WTC11 (cell line): ENCODE results near the gene FAM25A. TPM values are rescaled to one million over a fixed set of nuclear protein-coding genes. Genes with fewer than 3 reads are reported as not detected.

Experiments used
- ATAC-seq: fragments of 200-7000 bp; cut with Tn5 transposase; 2 replicates; pipeline ENCODE4 v1.10.0; 2021; ENCODE audit warnings: mild to moderate bottlenecking, moderate library complexity
- CTCF ChIA-PET: fragments of 300-600 bp; sonication (Branson Sonifier 250); formaldehyde crosslinking; loops from one replicate; lab custom pipeline; 2021; ENCODE audit warnings: antibody characterized with exemption; lab: Charles Lee
- POLR2A ChIA-PET: fragments of 350-600 bp; sonication (Branson Sonifier 250); formaldehyde crosslinking; loops from one replicate; lab custom pipeline; 2021; ENCODE audit warnings: antibody characterized with exemption; lab: Charles Lee
- DNase-seq: peaks from one replicate; pipeline ENCODE4 v3.0.0; 2021; ENCODE audit warnings: low spot score
- H3K27ac Mint-ChIP-seq: 2 replicates; pipeline ENCODE4 v1.8.0; 2021; ENCODE audit warnings: mixed read lengths
- H3K27me3 Mint-ChIP-seq: 2 replicates; pipeline ENCODE4 v1.8.0; 2021; ENCODE audit warnings: low read depth, mild to moderate bottlenecking, moderate library complexity, mixed read lengths
- H3K36me3 Mint-ChIP-seq: 2 replicates; pipeline ENCODE4 v1.8.0; 2021; ENCODE audit warnings: mixed read lengths
- H3K4me1 Mint-ChIP-seq: 2 replicates; pipeline ENCODE4 v1.8.0; 2022; ENCODE audit warnings: mixed read lengths
- H3K4me3 Mint-ChIP-seq: 2 replicates; pipeline ENCODE4 v1.8.0; 2021; ENCODE audit warnings: mild to moderate bottlenecking, moderate library complexity, mixed read lengths
- H3K9me3 Mint-ChIP-seq: 2 replicates; pipeline ENCODE4 v1.8.0; 2021; ENCODE audit warnings: mixed read lengths
- AFF4 ChIP-seq: sonication (generic); formaldehyde crosslinking; IDR thresholded peaks from 2 replicates; pipeline ENCODE4 v1.8.1; 2023; ENCODE audit warnings: mild to moderate bottlenecking, missing genetic modification reagents, borderline replicate concordance
- ATF6 ChIP-seq: sonication (generic); formaldehyde crosslinking; IDR thresholded peaks from 2 replicates; pipeline ENCODE4 v1.8.1; 2023; ENCODE audit warnings: mild to moderate bottlenecking, missing genetic modification reagents
- EMX1 ChIP-seq: fragments of 250-450 bp; sonication (Bioruptor Pico); IDR thresholded peaks from 2 replicates; pipeline ENCODE4 v1.8.0; 2021; ENCODE audit warnings: mild to moderate bottlenecking
- FOXJ3 ChIP-seq: sonication (generic); formaldehyde crosslinking; IDR thresholded peaks from 2 replicates; pipeline ENCODE4 v1.9.0; 2021; ENCODE audit warnings: missing genetic modification reagents, mild to moderate bottlenecking, borderline replicate concordance
- FOXP1 ChIP-seq: sonication (generic); formaldehyde crosslinking; IDR thresholded peaks from 2 replicates; pipeline ENCODE4 v1.8.0; 2022; ENCODE audit warnings: missing genetic modification reagents, mild to moderate bottlenecking, moderate library complexity, borderline replicate concordance
- MLX ChIP-seq: sonication (generic); formaldehyde crosslinking; IDR thresholded peaks from 2 replicates; pipeline ENCODE4 v1.8.1; 2023; ENCODE audit warnings: mild to moderate bottlenecking, missing genetic modification reagents, moderate library complexity
- SMAD3 ChIP-seq: sonication (generic); formaldehyde crosslinking; IDR thresholded peaks from 2 replicates; pipeline ENCODE4 v1.8.0; 2022; ENCODE audit warnings: missing genetic modification reagents, mild to moderate bottlenecking, borderline replicate concordance
- SOX15 ChIP-seq: fragments of 250-450 bp; sonication (Bioruptor Pico); IDR thresholded peaks from 2 replicates; pipeline ENCODE4 v1.9.0; 2021; ENCODE audit warnings: mild to moderate bottlenecking
- TEAD1 ChIP-seq: sonication (generic); formaldehyde crosslinking; IDR thresholded peaks from 2 replicates; pipeline ENCODE4 v1.8.0; 2022; ENCODE audit warnings: mild to moderate bottlenecking, missing genetic modification reagents
- ZBTB43 ChIP-seq: sonication (generic); formaldehyde crosslinking; IDR thresholded peaks from 2 replicates; pipeline ENCODE4 v1.8.1; 2023; ENCODE audit warnings: mild to moderate bottlenecking, missing genetic modification reagents
- total RNA-seq: library from RNA; stranded (reverse); gene quantifications from 3 replicates; pipeline ENCODE4 v1.2.3, GENCODE V29; 2021
- TF ChIP-seq, protein P1 (sequence below): fragments of 200-600 bp; IDR thresholded peaks from 2 replicates; pipeline ENCODE4 v1.8.0; 2022; ENCODE audit warnings: antibody characterized with exemption
- TF ChIP-seq, protein P2 (sequence below): sonication (generic); formaldehyde crosslinking; conservative IDR thresholded peaks from 2 replicates; pipeline ENCODE4 v1.8.1; 2023; ENCODE audit warnings: mild to moderate bottlenecking, low read depth, missing genetic modification reagents, moderate library complexity
- TF ChIP-seq, protein P3 (sequence below): fragments of 250-450 bp; sonication (Bioruptor Pico); conservative IDR thresholded peaks from 2 replicates; pipeline ENCODE4 v1.9.0; 2021; ENCODE audit warnings: mild to moderate bottlenecking
- TF ChIP-seq, protein P4 (sequence below): sonication (generic); formaldehyde crosslinking; IDR thresholded peaks from 2 replicates; pipeline ENCODE4 v1.8.1; 2022; ENCODE audit warnings: mild to moderate bottlenecking, missing genetic modification reagents, moderate library complexity, borderline replicate concordance

The FAM25A gene
- total RNA-seq, 1 experiment from 2014 or later = not detected

DNA sequence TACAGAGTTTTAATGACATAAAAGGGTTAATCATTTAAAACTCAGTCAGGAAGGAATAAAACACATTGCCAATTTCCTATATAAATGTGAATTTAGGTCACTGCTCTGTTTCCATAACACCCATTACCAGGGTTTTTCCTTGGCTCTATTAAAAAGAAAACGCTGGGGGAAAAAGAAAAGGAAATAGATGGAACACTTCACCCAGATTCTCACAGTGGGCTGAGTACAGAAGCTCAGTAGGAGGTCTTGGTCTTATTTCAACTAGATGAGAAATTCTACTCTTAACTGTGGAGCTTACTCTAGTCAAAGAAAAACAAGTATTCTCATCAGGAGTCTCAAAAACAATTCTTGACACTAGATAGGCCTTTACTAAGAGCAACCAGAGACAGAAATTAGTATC is 38.1 kb downstream of the FAM25A start (continued):
- TF ChIP-seq ATF6 (CRISPR knock-in tag) (no peak), EMX1 (CRISPR knock-in tag) (no peak)
- TF ChIP-seq, protein P1, sequence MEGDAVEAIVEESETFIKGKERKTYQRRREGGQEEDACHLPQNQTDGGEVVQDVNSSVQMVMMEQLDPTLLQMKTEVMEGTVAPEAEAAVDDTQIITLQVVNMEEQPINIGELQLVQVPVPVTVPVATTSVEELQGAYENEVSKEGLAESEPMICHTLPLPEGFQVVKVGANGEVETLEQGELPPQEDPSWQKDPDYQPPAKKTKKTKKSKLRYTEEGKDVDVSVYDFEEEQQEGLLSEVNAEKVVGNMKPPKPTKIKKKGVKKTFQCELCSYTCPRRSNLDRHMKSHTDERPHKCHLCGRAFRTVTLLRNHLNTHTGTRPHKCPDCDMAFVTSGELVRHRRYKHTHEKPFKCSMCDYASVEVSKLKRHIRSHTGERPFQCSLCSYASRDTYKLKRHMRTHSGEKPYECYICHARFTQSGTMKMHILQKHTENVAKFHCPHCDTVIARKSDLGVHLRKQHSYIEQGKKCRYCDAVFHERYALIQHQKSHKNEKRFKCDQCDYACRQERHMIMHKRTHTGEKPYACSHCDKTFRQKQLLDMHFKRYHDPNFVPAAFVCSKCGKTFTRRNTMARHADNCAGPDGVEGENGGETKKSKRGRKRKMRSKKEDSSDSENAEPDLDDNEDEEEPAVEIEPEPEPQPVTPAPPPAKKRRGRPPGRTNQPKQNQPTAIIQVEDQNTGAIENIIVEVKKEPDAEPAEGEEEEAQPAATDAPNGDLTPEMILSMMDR = no peak

DNA sequence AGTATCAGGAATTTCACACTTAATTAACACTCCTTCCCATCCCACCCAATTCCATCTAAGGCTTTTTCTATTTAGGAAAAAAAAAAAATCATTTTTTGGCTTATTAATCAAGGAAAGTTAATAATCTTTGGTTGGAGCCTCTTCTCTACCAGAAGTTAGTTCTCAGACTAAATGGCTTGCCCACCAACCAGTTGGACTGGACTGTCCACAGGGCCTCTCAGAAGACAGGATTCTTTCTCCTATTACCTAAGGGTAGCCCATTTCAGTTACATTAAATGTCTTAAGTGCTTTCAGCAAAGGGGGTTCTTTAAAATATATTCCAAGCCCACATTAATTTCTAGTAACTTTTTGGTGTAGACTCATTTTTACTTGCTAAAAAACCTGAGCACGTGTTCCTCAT is 39.3 kb downstream of the FAM25A start:
- ATAC-seq (no peak), DNase-seq (no peak)
- H3K27me3 Mint-ChIP-seq = no peaks in the 10 kb centered on the region
- ChIA-PET POLR2A (no interaction called here), CTCF (interaction anchor here (1.1 kb wide), 1 partner anchor 119 kb away, joined by 3 read pairs; no protein-coding TSS in a partner anchor)
- no peak overlapping the region for H3K27ac Mint-ChIP-seq
- no peaks in the 10 kb centered on the region for H3K9me3 Mint-ChIP-seq
- H3K4me3 Mint-ChIP-seq = no peak overlapping the region
- H3K4me1 Mint-ChIP-seq = no peaks in the 10 kb centered on the region
- peaks cover 65% of the 10 kb centered on the region for H3K36me3 Mint-ChIP-seq
- TF ChIP-seq MLX (CRISPR knock-in tag) = no peak

DNA sequence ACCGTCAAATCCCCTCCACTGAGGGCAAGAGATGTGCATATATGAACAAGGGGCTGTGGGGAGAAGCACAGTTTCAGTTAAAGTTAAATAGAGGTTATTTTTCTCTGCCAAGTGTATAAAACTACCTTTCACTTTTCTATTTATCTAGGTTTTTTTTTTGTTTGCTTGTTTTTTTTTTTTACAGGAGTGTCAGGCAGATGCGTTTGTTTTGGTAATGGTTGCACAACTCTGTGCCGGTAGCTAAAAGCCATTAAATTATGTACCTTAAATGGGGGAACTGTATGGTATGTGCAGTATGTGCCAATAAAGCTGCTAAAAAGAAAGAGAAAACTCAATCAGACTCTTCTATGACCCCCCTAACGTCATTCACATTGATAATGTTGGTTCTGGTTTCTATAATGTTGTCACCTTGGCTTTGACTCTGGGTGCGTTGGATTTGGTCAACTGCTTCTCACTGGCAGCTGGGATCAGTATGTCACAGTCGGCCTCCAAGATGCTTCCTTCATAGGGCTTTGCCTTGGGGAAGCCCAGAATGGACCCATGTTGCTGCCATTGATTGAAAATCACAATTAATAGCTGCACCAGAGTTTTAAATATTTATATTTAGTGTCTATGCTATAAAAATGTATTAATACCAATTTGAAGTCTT is 40.3 kb downstream of the FAM25A start:
- H3K4me3 Mint-ChIP-seq = no peak overlapping the region
- H3K27me3 Mint-ChIP-seq = no peaks in the 10 kb centered on the region
- H3K36me3 Mint-ChIP-seq = peaks cover 65% of the 10 kb centered on the region
- ChIA-PET POLR2A (no interaction called here), CTCF (no interaction called here)
- no peak overlapping the region for H3K27ac Mint-ChIP-seq
- ATAC-seq (no peak), DNase-seq (no peak)
- H3K9me3 Mint-ChIP-seq = no peaks in the 10 kb centered on the region
- no peaks in the 10 kb centered on the region for H3K4me1 Mint-ChIP-seq
- TF ChIP-seq FOXJ3 = no peak
- TF ChIP-seq TEAD1 (CRISPR knock-in tag) = no peak
- TF ChIP-seq MLX (CRISPR knock-in tag) = no peak
- TF ChIP-seq SMAD3 (CRISPR knock-in tag) = no peak
- TF ChIP-seq AFF4 (CRISPR knock-in tag) = no peak
- TF ChIP-seq, protein P2, sequence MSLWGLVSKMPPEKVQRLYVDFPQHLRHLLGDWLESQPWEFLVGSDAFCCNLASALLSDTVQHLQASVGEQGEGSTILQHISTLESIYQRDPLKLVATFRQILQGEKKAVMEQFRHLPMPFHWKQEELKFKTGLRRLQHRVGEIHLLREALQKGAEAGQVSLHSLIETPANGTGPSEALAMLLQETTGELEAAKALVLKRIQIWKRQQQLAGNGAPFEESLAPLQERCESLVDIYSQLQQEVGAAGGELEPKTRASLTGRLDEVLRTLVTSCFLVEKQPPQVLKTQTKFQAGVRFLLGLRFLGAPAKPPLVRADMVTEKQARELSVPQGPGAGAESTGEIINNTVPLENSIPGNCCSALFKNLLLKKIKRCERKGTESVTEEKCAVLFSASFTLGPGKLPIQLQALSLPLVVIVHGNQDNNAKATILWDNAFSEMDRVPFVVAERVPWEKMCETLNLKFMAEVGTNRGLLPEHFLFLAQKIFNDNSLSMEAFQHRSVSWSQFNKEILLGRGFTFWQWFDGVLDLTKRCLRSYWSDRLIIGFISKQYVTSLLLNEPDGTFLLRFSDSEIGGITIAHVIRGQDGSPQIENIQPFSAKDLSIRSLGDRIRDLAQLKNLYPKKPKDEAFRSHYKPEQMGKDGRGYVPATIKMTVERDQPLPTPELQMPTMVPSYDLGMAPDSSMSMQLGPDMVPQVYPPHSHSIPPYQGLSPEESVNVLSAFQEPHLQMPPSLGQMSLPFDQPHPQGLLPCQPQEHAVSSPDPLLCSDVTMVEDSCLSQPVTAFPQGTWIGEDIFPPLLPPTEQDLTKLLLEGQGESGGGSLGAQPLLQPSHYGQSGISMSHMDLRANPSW (CRISPR knock-in tag) = no peak
- TF ChIP-seq, protein P3, sequence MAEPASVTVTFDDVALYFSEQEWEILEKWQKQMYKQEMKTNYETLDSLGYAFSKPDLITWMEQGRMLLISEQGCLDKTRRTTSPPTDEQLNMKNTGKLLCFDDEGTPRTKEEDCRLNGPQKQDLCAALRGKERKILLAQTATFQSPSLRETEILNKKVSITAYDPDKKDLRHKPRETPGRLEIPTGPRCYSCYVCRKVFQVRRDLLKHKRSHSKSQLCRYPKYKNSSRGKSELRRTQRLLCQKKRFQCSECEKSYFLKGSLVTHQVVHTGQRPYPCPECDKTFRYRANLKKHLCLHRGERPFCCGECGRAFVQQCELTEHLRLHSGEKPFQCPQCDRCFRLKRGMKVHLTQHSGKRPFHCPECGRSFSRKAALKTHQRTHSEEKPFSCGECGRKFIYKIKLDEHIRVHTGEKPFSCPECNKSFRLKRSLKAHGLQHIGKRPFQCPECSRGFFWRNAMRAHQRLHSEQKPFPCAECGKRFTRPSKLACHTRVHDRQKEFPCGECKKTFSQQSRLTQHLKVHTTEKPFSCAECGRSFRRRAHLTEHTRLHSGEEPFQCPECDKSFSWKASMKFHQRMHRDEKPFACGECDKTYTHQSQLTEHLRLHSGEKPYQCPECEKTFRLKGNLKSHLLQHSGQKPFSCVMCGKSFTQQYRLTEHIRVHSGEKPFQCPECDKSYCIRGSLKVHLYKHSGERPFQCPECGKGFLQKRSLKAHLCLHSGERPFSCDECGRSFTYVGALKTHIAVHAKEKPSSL (CRISPR knock-in tag) = no peak
- TF ChIP-seq, protein P4, sequence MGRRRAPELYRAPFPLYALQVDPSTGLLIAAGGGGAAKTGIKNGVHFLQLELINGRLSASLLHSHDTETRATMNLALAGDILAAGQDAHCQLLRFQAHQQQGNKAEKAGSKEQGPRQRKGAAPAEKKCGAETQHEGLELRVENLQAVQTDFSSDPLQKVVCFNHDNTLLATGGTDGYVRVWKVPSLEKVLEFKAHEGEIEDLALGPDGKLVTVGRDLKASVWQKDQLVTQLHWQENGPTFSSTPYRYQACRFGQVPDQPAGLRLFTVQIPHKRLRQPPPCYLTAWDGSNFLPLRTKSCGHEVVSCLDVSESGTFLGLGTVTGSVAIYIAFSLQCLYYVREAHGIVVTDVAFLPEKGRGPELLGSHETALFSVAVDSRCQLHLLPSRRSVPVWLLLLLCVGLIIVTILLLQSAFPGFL = no peak
- TF ChIP-seq SOX15 (CRISPR knock-in tag) = no peak
- no peak for TF ChIP-seq ZBTB43 (CRISPR knock-in tag)
- no peak for TF ChIP-seq FOXP1 (CRISPR knock-in tag)
